Psoas muscle (tissue), 8 donors: ENCODE measurements around the gene DOP1A. TPM values are rescaled to one million over a fixed set of nuclear protein-coding genes. Genes with fewer than 3 reads are reported as not detected.

Source experiments
- ATAC-seq, 4 donors: fragments of 200-7000 bp; cut with Tn5 transposase; one replicate each; pipeline ENCODE4 v1.9.1; 2020; ENCODE audit warnings: moderate library complexity in 3 of 4, mild to moderate bottlenecking in 2 of 4
- DNase-seq, 2 donors: peaks; one replicate each; pipeline ENCODE4 v3.0.0-alpha.2; 2020
- H3K27ac ChIP-seq: fragments of 200-600 bp; one replicate; pipeline ENCODE4 v1.8.0; 2022
- H3K27me3 ChIP-seq, 3 donors: fragments of 200-600 bp in 1 of 3; one replicate each; pipeline versions ENCODE4 v1.6.1 to v1.8.0; 2013 to 2022; ENCODE audit warnings: low read length in 2 of 3, mild to moderate bottlenecking in 2 of 3, moderate library complexity in 1 of 3; ENCODE audit not compliant: insufficient read depth in 3 of 3
- H3K36me3 ChIP-seq, 2 donors: fragments of 200-600 bp in 1 of 2; one replicate each; pipeline versions ENCODE4 v1.6.1 to v1.8.0; 2013 to 2022; ENCODE audit warnings: low read depth in 1 of 2, mild to moderate bottlenecking in 1 of 2, moderate library complexity in 1 of 2; ENCODE audit not compliant: insufficient read depth in 1 of 2
- H3K4me1 ChIP-seq: fragments of 200-600 bp; one replicate; pipeline ENCODE4 v1.8.0; 2022
- H3K4me3 ChIP-seq: fragments of 200-600 bp; one replicate; pipeline ENCODE4 v1.8.0; 2022; ENCODE audit warnings: mild to moderate bottlenecking
- H3K9me3 ChIP-seq: fragments of 200-600 bp; one replicate; pipeline ENCODE4 v1.8.0; 2022
- CTCF ChIP-seq: fragments of 200-600 bp; IDR thresholded peaks from one replicate; pipeline ENCODE4 v1.8.0; 2022; ENCODE audit warnings: antibody characterized with exemption
- WGBS, 3 donors: extraction: QIAGEN DNeasy Blood & Tissue Kit; methylation state at CpG; one replicate each; pipeline versions ENCODE4 v1.1.6 to v1.1.7; 2013; 5-methylcytosine and 5-hydroxymethylcytosine counted together
- intact Hi-C, 2 donors: fragments of 100-400 bp; cut with DNase I; formaldehyde crosslinking; loops; one replicate each; pipeline versions ENCODE4 v1.11.0 to v1.14.2; 2022
- polyA plus RNA-seq, 3 donors: library from polyadenylated mRNA; stranded (reverse); fragments of 200-250 nt; gene quantifications; one replicate each; pipeline ENCODE4 v1.2.3, GENCODE V29; 2013
- total RNA-seq, 4 donors: library from RNA; stranded (reverse); fragmentation: NEBNext Ultra II Directional in 2 of 4; extraction: Animal tissue kit (Norgen Biotek cat#: 25700) in 2 of 4; gene quantifications; one replicate each; pipeline versions ENCODE4 v1.2.1 to v1.2.4, GENCODE V29; 2021 to 2023
- donor health status: healthy with polysubstance abuse.
- donor health status: DM: no; HTN: no; CAD: no; lungs with moderate emphysema.
- donor health status: Bipolar disorder and iron deficiency.
- donor health status: healthy.
- donor health status: DM: yes; HTN: yes; CAD: no.
- donor health status: DM: no; HTN: no; CAD: no.
- donor health status: DM: no; HTN: no; CAD: no.
- donor health status: DM: yes; HTN: yes; CAD: no.

The DOP1A gene
- total and polyA plus RNA-seq, 7 donors: 2.1 to 14.0 (median 12.7) TPM

GRCh38 chr6:83169511-83169910 is 102.0 kb downstream of the DOP1A start:
- intact Hi-C loops: loop anchor here (5.0 kb wide), 2 partner anchors 42 to 52 kb away; no protein-coding TSS in a partner anchor
- Histone ChIP-seq H3K36me3 (peaks cover 14 to 100% of the 10 kb centered on the region in 2 donors), H3K27ac (no peak overlapping the region), H3K27me3 (no peaks in the 10 kb centered on the region), H3K4me3 (no peak overlapping the region), H3K9me3 (no peaks in the 10 kb centered on the region), H3K4me1 (no peaks in the 10 kb centered on the region)
- ATAC-seq (no peak), DNase-seq (no peak)
- TF ChIP-seq CTCF: no peak
- WGBS, 3 donors: 90 to 91% (median 90%) methylated on average over 1 of the region's 1 CpG

GRCh38 chr6:83176246-83176645 is 108.8 kb downstream of the DOP1A start:
- H3K4me1 ChIP-seq: no peaks in the 10 kb centered on the region
- intact Hi-C loops: no loop called here
- 94 to 100% (median 95%) methylated on average over 4 of the region's 4 CpGs for WGBS, 3 donors
- no peak overlapping the region for H3K4me3 ChIP-seq
- no peak for TF ChIP-seq CTCF
- no peak overlapping the region for H3K27ac ChIP-seq
- peaks cover 6 to 96% of the 10 kb centered on the region in 2 donors for H3K36me3 ChIP-seq
- ATAC-seq (no peak), DNase-seq (no peak)
- no peaks in the 10 kb centered on the region for H3K9me3 ChIP-seq
- no peaks in the 10 kb centered on the region for H3K27me3 ChIP-seq

- no peak for ATAC-seq
- H3K4me3 ChIP-seq: no peak overlapping the region
- H3K27me3 ChIP-seq: no peaks in the 10 kb centered on the region
- H3K36me3 ChIP-seq: peaks cover 16 to 90% of the 10 kb centered on the region in 2 donors
- no peaks in the 10 kb centered on the region for H3K4me1 ChIP-seq
- intact Hi-C loops: no loop called here
- H3K9me3 ChIP-seq: no peaks in the 10 kb centered on the region
- H3K27ac ChIP-seq: no peak overlapping the region
- TF ChIP-seq CTCF: no peak
- no peak for DNase-seq
These were observed 113.0 kb downstream of the DOP1A start for GRCh38 chr6:83180426-83180950.

GRCh38 chr6:83182114-83182513 is 114.6 kb downstream of the DOP1A start:
- 87 to 100% (median 93%) methylated on average over 1 of the region's 1 CpG for WGBS, 3 donors
- no peaks in the 10 kb centered on the region for H3K27me3 ChIP-seq
- TF ChIP-seq CTCF: no peak
- intact Hi-C loops: no loop called here
- H3K27ac ChIP-seq: no peak overlapping the region
- H3K9me3 ChIP-seq: no peaks in the 10 kb centered on the region
- H3K4me3 ChIP-seq: no peak overlapping the region
- ATAC-seq (peak in 1 of 4 donors; percentile 50), DNase-seq (no peak)
- no peaks in the 10 kb centered on the region for H3K4me1 ChIP-seq
- H3K36me3 ChIP-seq: peaks cover 15 to 90% of the 10 kb centered on the region in 2 donors
